ENCODE results near the gene IFT122.
"Not testable (repeated sequence)": the region's sequence is repeated elsewhere in the genome, so short reads cannot be mapped to it uniquely, and the experiment has no call there.

The IFT122 gene

GRCh38 chr3:129500334-129500658 is 60.3 kb downstream of the IFT122 start:
- no peak for DNase-seq

DNA sequence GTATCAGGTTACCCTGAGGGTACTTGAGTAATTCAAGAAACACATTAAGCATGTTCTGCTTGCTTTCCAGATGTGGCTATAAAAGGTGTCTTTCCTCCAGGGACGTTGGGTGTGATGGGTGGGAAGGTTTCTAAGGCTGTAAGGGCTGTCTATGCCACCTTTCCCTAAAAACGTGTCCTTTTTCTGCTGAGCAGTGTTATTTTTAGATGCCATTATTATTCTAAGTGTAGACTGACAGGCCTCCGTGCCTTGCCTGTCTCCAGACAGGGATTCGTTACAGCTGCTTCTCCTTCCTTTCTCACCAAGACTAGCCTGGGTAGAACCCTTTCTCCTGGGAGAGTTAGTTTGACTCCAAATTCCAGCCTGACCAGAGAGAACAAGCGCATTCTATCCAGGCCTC is 61.6 kb downstream of the IFT122 start:
- DNase-seq: no peak

- DNase-seq: no peak
Measured at GRCh38 chr3:129502641-129503408, 62.8 kb downstream of the IFT122 start.

GRCh38 chr3:129503471-129504291 is 63.7 kb downstream of the IFT122 start:
- DNase-seq: no peak

DNA sequence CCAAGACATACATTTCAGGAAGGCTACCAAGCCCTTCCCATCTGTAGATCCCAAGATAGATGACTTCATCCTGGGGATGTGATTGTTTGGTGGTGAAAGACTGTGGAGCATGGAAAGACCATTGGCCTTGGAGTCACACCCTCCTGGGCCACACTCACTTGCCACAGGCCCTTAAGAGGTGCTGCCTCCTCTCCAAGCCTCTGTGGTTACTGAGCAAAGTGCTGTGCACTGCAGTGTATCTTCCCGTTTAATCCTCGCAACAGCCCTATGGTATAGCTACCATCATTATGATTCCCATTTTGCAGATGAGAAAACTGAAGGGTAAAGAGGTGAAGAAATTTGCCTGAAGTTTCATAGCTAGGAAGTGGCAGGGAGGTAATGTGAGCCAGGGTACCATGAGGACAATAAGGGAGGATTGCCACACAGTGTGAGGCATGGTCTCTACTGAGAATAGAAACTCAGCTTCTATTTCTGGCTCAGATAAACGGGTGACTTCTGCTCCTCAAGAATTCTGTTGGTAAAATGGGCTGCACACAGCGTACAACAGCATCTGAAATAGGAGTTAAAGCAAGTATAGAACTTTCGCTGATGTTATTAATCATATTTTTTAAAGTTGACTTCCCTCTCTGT is 64.6 kb downstream of the IFT122 start:
- no peak for DNase-seq

DNA sequence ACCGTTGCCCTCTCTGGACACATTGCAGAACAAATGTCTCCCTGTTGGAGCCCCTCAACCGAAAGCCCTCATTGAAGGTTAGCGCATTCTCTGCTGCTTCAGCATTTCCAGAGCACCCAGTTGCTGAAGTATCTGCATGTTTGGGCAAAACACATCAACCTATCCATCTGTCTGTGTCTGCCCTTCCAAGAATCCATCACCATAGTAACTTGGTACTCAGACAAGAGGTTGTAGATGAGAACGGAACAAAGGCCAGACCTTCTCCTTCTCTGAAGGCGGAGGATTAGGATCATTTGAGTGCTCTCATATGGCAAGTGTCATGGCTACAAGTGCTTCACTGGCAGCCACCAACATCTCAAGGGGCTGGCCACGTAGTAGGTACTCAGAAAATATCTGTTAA is 65.3 kb downstream of the IFT122 start:
- no peak for DNase-seq

GRCh38 chr3:129506231-129506742 is 66.3 kb downstream of the IFT122 start:
- no peak for DNase-seq

DNA sequence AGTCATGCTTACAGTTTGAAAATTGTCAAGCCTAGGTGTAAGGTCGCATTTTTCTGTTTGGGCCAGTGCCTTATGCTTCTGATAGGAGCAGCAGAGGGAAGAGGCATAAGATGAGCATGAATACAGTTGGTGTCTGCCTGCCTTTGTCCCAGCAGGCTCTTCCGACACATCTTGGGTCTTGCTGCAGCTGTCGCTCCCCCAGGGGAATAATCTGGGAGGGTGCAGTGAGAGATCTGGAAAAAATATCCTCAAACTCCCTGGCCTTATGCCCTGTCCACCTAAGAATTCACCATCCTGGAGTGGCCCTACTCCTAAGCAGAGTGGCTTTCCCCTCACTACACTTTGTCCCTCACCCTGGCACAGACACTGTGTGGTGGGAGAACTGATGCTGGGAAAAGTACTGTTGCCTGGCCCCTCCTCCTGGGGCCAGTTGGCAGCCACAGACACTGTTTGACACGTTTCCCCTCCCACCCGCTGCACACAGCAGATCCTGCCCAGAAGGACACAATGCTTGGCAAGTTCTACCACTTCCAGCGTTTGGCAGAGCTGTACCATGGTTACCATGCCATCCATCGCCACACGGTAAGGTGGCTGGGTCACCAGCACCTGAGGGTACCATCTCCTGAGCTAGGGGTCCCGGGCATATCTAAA is 67.3 kb downstream of the IFT122 start:
- DNase-seq: no peak

GRCh38 chr3:129512595-129512994 is 72.6 kb downstream of the IFT122 start:
- DNase-seq: no peak

DNA sequence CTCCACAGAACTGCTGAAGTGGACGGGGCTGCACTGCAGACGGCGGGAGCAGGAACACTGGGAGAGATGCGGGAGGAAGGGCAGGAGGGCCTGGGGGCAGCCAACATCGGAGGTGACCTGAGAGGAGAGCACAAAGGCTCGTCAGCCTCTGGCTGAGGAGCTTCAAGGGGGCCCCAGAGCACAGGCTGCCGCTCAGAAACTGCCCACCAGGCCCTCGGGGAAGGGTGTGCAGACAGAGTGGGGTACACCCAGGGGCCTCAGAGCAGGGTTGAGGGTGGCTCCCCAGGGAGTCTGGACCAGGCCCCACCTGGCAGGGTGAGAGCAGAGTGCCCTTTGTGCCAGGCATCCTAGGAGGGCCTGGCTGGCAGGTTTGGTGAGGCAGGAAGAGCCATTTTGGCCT is 73.7 kb downstream of the IFT122 start:
- no peak for DNase-seq

GRCh38 chr3:129514110-129514509 is 74.1 kb downstream of the IFT122 start:
- no peak for DNase-seq

DNA sequence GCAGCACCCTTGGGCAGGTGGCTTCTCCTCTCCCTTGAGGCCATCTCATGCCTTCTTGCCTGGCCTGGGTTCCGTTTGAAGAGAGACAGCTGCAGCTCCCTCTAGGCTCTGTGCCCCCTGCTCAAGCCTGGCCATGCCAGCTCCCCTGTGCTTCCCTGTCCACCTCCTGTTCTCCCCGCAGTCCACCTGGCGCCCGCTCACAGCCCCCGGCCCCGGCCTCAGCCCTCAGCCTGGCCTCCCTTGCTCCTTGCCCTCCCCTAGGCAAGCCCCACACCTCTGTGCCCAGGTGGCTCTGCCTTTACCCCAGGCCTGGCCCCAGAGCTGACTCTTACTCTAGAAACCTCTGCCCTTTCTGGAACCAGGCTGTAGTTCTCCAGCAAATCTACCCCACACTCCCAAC is 74.5 kb downstream of the IFT122 start:
- DNase-seq: no peak

GRCh38 chr3:129515108-129515820 is 75.2 kb downstream of the IFT122 start:
- DNase-seq: not testable (repeated sequence)

DNA sequence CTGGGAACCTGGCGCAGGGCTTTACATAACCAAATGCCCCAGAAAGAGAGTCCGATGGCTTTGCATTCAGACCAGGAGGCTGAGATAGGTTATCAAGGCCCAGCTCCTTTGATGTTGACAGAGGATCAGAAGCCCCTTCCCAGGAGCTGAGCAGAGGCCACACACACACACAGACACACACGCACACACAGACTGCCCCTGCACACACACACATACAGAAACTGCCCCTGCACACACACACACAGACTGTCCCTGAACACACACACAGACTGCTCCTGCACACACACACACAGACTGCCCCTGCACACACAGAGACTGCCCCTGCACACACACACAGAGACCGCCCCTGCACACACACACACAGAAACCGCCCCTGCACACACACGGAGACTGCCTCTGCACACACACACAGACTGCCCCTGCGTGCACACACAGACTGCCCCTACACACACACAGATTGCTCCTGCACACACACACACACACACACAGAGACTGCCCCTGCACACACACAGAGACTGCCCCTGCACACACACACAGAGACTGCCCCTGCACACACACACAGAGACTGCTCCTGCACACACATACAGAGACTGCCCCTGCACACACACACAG is 75.9 kb downstream of the IFT122 start:
- DNase-seq: not testable (repeated sequence)

GRCh38 chr3:129517516-129517915 is 77.5 kb downstream of the IFT122 start:
- no peak for DNase-seq

DNA sequence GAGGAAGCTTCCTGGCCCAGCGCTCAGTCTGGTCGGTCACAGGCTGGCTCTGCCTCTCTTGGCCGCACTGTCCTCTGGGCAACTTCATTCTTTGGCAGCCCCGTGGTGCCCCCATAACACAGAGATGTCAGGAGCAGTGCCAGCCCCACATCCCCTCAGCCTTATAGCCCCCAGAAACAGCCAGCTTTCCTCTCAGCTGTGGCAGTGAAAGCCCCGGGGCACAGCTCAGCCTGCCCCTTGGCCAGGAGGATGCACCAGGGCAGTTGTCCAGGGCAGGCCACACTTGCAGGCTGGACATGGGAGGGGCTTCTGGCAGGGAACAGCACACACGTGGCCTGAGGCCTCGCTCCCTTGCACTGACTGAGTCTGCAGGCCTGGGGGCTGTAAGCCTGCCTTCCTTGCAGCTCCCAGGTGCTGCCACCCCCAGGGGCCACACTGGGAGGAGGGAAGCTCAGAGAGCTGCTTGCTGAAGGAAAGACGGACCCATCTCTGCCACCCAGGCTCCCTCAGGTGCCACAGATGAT is 78.1 kb downstream of the IFT122 start:
- no peak for DNase-seq

- DNase-seq: no peak
Measured at GRCh38 chr3:129518581-129518980, 78.6 kb downstream of the IFT122 start.

GRCh38 chr3:129519449-129519848 is 79.4 kb downstream of the IFT122 start:
- no peak for DNase-seq

DNA sequence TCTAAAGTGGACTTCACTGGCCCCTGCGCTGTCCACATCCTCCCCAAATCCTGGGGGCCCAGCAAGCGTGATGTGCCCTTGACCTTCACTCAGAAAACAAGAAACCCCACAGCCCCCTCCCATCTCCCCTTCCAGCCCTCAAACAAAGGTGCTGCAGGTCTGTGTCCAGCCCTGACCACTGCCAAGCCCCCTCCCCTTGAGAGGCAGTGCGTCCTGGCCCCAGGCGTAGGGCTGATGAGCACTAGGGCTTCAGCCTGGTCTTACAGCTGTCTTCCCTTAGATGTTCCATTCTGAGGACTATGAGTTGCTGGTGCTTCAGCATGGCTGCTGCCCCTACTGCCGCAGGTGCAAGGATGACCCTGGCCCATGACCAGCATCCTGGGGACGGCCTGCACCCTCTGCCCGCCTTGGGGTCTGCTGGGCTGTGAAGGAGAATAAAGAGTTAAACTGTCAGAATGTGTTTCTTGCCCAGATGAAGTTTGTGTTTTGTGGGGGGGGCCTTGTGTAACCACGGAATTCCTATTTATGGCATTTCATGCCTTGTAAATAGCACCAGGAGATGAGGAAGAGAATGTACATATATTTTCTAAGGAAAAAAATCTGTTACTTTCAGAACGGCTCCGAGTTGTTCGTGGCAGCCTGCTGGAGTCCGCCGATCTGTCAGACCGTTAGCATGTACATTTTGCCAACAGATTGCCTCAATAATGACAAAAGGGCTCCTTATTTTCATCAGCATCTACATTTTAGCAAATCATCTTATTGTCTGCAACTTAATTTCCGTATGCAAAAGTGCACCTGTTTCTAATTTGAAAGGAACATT is 80.1 kb downstream of the IFT122 start:
- DNase-seq: no peak

GRCh38 chr3:129520960-129521359 is 80.9 kb downstream of the IFT122 start:
- DNase-seq: no peak

DNA sequence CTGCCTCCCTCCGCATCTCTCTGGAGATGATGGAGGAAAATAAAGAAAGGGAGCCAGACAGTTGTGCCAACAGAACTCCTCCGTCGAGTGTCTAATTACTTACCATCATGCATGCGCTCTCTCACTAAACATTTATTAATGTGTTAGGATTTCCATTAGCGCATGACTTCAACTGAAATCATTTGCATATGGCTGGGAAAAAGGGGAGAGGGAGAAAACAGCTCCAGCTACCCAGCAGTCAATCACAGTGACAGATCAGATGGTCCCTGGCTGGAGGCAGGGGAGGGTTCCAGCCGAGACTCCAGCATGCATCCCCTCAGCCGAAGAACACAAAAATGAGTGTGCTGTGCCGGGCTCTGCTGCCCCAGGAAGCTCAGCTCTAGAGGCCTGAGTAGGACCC is 81.6 kb downstream of the IFT122 start:
- no peak for DNase-seq
